HCT116 (cell line): ENCODE data around the gene ARMC8.

Source experiments
- CBX3 ChIP-seq: IDR thresholded peaks from 2 replicates; pipeline ENCODE4 v1.6.1; 2012; ENCODE audit warnings: low read depth
- CTCF ChIP-seq, 3 experiments: fragments of 200-600 bp in 1 of 3; sonication (generic) in 1 of 3; IDR thresholded peaks in 2 of 3; conservative IDR thresholded peaks in 1 of 3; 2 replicates each; pipeline ENCODE4 v1.5.1; 2012 to 2017; ENCODE audit warnings: low read depth in 2 of 3, low read length in 2 of 3, antibody characterized with exemption in 1 of 3, borderline replicate concordance in 1 of 3, control low read depth in 1 of 3, mild to moderate bottlenecking in 1 of 3, mixed read lengths in 1 of 3, mixed run types in 1 of 3, moderate library complexity in 1 of 3; ENCODE audit not compliant: insufficient read depth in 1 of 3
- EZH2 ChIP-seq: fragments of 200-600 bp; sonication (generic); IDR thresholded peaks from 2 replicates; pipeline ENCODE4 v1.6.1; 2017; ENCODE audit warnings: antibody characterized with exemption, mixed run types
- EZH2phosphoT487 ChIP-seq: fragments of 200-600 bp; IDR thresholded peaks from 2 replicates; pipeline ENCODE4 v1.6.1; 2018; ENCODE audit warnings: antibody characterized with exemption, borderline replicate concordance
- MAX ChIP-seq: IDR thresholded peaks from 2 replicates; pipeline ENCODE4 v1.6.1; 2012
- POLR2A ChIP-seq: IDR thresholded peaks from 2 replicates; pipeline ENCODE4 v1.7.0; 2011; ENCODE audit warnings: borderline replicate concordance; ENCODE audit not compliant: insufficient read depth, insufficient read length; ENCODE audit errors: extremely low read depth
- POLR2AphosphoS5 ChIP-seq: IDR thresholded peaks from 2 replicates; pipeline ENCODE4 v1.6.1; 2011; ENCODE audit warnings: mild to moderate bottlenecking, low read depth, low read length, moderate library complexity
- RAD21 ChIP-seq: IDR thresholded peaks from 2 replicates; pipeline ENCODE4 v1.6.1; 2012; ENCODE audit warnings: low read depth, mild to moderate bottlenecking
- REST ChIP-seq: IDR thresholded peaks from 2 replicates; pipeline ENCODE4 v1.6.1; 2012; ENCODE audit warnings: low read depth
- SP1 ChIP-seq: IDR thresholded peaks from 2 replicates; pipeline ENCODE4 v1.6.1; 2012; ENCODE audit warnings: low read depth
- SRF ChIP-seq: IDR thresholded peaks from 2 replicates; pipeline ENCODE4 v1.6.1; 2012; ENCODE audit warnings: low read depth
- YY1 ChIP-seq: IDR thresholded peaks from 2 replicates; pipeline ENCODE4 v1.6.1; 2011; ENCODE audit warnings: low read length, low read depth, moderate library complexity, mild to moderate bottlenecking; ENCODE audit not compliant: insufficient replicate concordance; ENCODE audit errors: extremely low read depth
- ZNF274 ChIP-seq: fragments of 200-500 bp; sonication (Bioruptor generic); IDR thresholded peaks from 2 replicates; pipeline ENCODE4 v1.6.1; 2014; ENCODE audit warnings: mild to moderate bottlenecking, low read depth, low read length, inconsistent platforms

- no peak for TF ChIP-seq REST
- no peak for TF ChIP-seq CTCF (IDR thresholded peaks at IDR 0.05 in 2 of 3, conservative IDR thresholded peaks at IDR 0.05 in 1 of 3; ENCODE audit: borderline replicate concordance in 1 of 3, insufficient read depth in 1 of 3, low read depth in 2 of 3, low read length in 2 of 3)
- TF ChIP-seq POLR2A: no peak
- TF ChIP-seq EZH2: no peak
- no peak for TF ChIP-seq RAD21
- no peak for TF ChIP-seq CBX3
- TF ChIP-seq YY1: no peak
- TF ChIP-seq EZH2phosphoT487: no peak
- no peak for TF ChIP-seq POLR2AphosphoS5
- no peak for TF ChIP-seq SRF
- no peak for TF ChIP-seq MAX
- no peak for TF ChIP-seq SP1
- TF ChIP-seq ZNF274: no peak
These were observed 136.9 kb downstream of the ARMC8 start for GRCh38 chr3:138323971-138324370.
